NT2/D1 (cell line): Measurements from ENCODE around the gene KCNJ15.

Source experiments
- YY1 ChIP-seq: IDR thresholded peaks from 2 replicates; pipeline ENCODE4 v1.6.1; 2011; ENCODE audit not compliant: insufficient read length, insufficient read depth
- ZNF274 ChIP-seq: IDR thresholded peaks from 2 replicates; pipeline ENCODE4 v1.6.1; 2011; ENCODE audit warnings: mild to moderate bottlenecking, low read depth, low read length

GRCh38 chr21:38297871-38298270 lies 41.1 kb downstream of the KCNJ15 start:
- no peak for TF ChIP-seq YY1
- TF ChIP-seq ZNF274: no peak
